ENCODE measurements around the gene CEP126. TPM values are rescaled to one million over a fixed set of nuclear protein-coding genes. Genes with fewer than 3 reads are reported as not detected.
A peak's percentile ranks its signal among the peaks of the same experiment; 100 is the strongest.

The CEP126 gene
- total RNA-seq, 1 experiment from 2014 or later: 2.0 TPM

DNA sequence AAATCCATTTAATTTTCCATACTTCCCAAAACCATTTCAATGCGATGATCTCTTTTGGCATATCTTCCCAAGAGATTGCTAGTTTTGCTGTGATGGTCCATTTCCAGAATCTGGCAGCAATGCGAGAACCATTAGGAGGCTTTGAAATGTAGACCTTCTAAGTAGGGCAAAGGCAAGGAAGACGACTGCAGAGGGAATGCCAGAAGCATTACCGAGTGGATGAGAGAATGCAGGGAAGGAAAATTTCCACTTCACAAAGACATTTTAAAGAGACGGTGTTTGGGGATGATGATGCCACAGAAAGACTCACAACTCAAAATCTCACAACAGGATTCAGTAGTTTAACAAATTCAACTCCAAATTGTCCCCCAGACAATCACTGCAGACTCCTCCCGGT is 471 bp upstream of the CEP126 start:
- no peaks in the 10 kb centered on the region for H3K36me3 ChIP-seq (ENCODE audit: control insufficient read depth in 1 of 2, insufficient read depth in 2 of 2, low read length in 2 of 2)
- H3K9me2 ChIP-seq (ENCODE audit: insufficient read depth): no peaks in the 10 kb centered on the region
- H3K4me2 ChIP-seq (ENCODE audit: low read length): peak overlapping the region; percentile 84
- DNase-seq (ENCODE audit: low read depth, low spot score): no peak
- ChIA-PET POLR2A (interaction anchor here (1.2 kb wide), 1 partner anchor 24 kb away, joined by 3 read pairs; no protein-coding TSS in a partner anchor), RAD21 (ENCODE audit: low non-redundant PET in 1 of 2, low total read pairs in 2 of 2, uncharacterized antibody in 2 of 2, unreplicated experiment in 2 of 2) (interaction anchor here in 1 of 2 experiments (1.2 kb wide), 1 partner anchor 93 kb away, joined by 3 read pairs; no protein-coding TSS in a partner anchor), CTCF (interaction anchor here (0.9 to 1.0 kb wide), 2 partner anchors 34 to 93 kb away, joined by 3 to 5 read pairs; no protein-coding TSS in a partner anchor)
- H3K79me2 ChIP-seq (ENCODE audit: insufficient read depth, low read length): no peaks in the 10 kb centered on the region
- intact Hi-C loops (cut with micrococcal nuclease): no loop called here
- no peaks in the 10 kb centered on the region for H4K20me1 ChIP-seq (ENCODE audit: insufficient read depth)
- peak overlapping the region; percentile 60 to 71 for H3K4me3 ChIP-seq (replicated peaks in 1 of 2; ENCODE audit: low read depth in 1 of 2, low read length in 2 of 2)
- TF ChIP-seq, protein P1, sequence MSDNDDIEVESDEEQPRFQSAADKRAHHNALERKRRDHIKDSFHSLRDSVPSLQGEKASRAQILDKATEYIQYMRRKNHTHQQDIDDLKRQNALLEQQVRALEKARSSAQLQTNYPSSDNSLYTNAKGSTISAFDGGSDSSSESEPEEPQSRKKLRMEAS (IDR thresholded peaks at IDR 0.05): no peak
- TF ChIP-seq ELF1 (IDR thresholded peaks at IDR 0.05; ENCODE audit: borderline replicate concordance, low read depth) (no peak), CEBPB (IDR thresholded peaks at IDR 0.05; ENCODE audit: low read depth) (no peak), POLR2AphosphoS5 (IDR thresholded peaks at IDR 0.05; ENCODE audit: low read depth, low read length) (no peak), TCF7L2 (IDR thresholded peaks at IDR 0.05; ENCODE audit: borderline replicate concordance, extremely low read depth, insufficient read depth, insufficient read length) (no peak), EZH2phosphoT487 (IDR thresholded peaks at IDR 0.05; ENCODE audit: borderline replicate concordance) (no peak), RAD21 (IDR thresholded peaks at IDR 0.05; ENCODE audit: low read depth) (no peak), SRF (IDR thresholded peaks at IDR 0.05; ENCODE audit: low read depth) (no peak), JUND (IDR thresholded peaks at IDR 0.05) (no peak), SP1 (IDR thresholded peaks at IDR 0.05; ENCODE audit: low read depth) (no peak), ZFX (IDR thresholded peaks at IDR 0.05) (no peak)
- TF ChIP-seq, protein P2, sequence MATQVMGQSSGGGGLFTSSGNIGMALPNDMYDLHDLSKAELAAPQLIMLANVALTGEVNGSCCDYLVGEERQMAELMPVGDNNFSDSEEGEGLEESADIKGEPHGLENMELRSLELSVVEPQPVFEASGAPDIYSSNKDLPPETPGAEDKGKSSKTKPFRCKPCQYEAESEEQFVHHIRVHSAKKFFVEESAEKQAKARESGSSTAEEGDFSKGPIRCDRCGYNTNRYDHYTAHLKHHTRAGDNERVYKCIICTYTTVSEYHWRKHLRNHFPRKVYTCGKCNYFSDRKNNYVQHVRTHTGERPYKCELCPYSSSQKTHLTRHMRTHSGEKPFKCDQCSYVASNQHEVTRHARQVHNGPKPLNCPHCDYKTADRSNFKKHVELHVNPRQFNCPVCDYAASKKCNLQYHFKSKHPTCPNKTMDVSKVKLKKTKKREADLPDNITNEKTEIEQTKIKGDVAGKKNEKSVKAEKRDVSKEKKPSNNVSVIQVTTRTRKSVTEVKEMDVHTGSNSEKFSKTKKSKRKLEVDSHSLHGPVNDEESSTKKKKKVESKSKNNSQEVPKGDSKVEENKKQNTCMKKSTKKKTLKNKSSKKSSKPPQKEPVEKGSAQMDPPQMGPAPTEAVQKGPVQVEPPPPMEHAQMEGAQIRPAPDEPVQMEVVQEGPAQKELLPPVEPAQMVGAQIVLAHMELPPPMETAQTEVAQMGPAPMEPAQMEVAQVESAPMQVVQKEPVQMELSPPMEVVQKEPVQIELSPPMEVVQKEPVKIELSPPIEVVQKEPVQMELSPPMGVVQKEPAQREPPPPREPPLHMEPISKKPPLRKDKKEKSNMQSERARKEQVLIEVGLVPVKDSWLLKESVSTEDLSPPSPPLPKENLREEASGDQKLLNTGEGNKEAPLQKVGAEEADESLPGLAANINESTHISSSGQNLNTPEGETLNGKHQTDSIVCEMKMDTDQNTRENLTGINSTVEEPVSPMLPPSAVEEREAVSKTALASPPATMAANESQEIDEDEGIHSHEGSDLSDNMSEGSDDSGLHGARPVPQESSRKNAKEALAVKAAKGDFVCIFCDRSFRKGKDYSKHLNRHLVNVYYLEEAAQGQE (IDR thresholded peaks at IDR 0.05; ENCODE audit: low read depth): no peak
- TF ChIP-seq, protein P3, sequence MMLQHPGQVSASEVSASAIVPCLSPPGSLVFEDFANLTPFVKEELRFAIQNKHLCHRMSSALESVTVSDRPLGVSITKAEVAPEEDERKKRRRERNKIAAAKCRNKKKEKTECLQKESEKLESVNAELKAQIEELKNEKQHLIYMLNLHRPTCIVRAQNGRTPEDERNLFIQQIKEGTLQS (IDR thresholded peaks at IDR 0.05): no peak
- no TSS peak for BruUV-seq (replicated peaks)
- peak overlapping the region; percentile 82 for H2AFZ ChIP-seq (ENCODE audit: low read depth, low read length, poor library complexity, severe bottlenecking)
- H3K9ac ChIP-seq (ENCODE audit: low read length): peak overlapping the region; percentile 63
- ATAC-seq: peak; percentile 5; the same call in 1 of the 2 replicates
- H3K27ac ChIP-seq (ENCODE audit: low read depth, low read length): no peak overlapping the region
- peaks cover 5 to 23% of the 10 kb centered on the region in 2 experiments; a peak in 3 of 4 replicates for H3K4me1 ChIP-seq (ENCODE audit: control insufficient read depth in 1 of 2, insufficient read depth in 2 of 2, low read length in 2 of 2)
- no peaks in the 10 kb centered on the region for H3K9me3 ChIP-seq (ENCODE audit: control insufficient read depth in 1 of 2, insufficient read depth in 1 of 2, low read depth in 1 of 2, low read length in 2 of 2)
- H3K27me3 ChIP-seq (ENCODE audit: insufficient read depth, low read length): no peaks in the 10 kb centered on the region
